Measurements from ENCODE around the gene SDCCAG8.

The SDCCAG8 gene

GRCh38 chr1:243288062-243288461, 32.2 kb downstream of the SDCCAG8 start:
- TF ChIP-seq CTCF (IDR thresholded peaks at IDR 0.05): no peak

- TF ChIP-seq CTCF (IDR thresholded peaks at IDR 0.05): no peak
Observed at GRCh38 chr1:243291292-243291691, 35.5 kb downstream of the SDCCAG8 start.

- TF ChIP-seq CTCF (IDR thresholded peaks at IDR 0.05): no peak
Observed at GRCh38 chr1:243292117-243292516, 36.3 kb downstream of the SDCCAG8 start.

DNA sequence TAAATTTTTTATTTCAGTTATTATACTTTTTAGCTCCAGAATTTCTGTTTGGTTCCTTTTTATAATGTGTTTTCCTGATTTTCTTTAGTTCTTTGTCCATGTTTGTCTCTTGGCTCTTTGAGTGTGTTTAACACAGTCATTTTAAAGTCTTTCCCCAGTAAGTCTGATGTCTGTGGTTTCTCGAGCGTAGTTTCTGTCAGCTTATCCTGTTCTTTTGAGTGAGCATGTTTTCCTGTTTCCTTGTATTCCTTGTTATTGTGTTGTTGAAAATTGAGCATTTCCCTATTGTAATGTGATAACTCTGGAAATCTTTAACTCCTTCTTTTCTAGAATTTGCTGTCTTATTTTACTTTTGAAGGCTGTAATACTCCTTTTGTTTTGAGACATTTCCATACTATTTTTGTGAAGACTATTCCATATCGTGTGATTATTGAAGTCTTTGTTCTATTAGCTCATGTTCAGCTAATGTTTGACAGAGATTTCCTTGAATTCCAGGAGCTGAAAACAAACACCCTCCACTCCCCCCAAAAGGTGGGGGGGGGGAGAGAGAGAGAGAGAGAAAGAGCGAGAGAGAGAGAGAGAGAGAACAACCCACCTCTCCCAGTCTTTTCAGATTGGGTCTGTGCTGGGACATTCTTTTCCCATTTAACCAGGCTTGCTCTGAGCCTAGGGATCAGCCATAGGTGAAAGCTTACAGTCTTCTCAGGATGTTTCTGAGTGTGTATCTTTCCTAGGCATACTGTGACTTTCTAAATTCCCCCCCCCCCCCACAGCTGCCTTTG, 38.3 kb downstream of the SDCCAG8 start:
- TF ChIP-seq CTCF (IDR thresholded peaks at IDR 0.05): no peak

DNA sequence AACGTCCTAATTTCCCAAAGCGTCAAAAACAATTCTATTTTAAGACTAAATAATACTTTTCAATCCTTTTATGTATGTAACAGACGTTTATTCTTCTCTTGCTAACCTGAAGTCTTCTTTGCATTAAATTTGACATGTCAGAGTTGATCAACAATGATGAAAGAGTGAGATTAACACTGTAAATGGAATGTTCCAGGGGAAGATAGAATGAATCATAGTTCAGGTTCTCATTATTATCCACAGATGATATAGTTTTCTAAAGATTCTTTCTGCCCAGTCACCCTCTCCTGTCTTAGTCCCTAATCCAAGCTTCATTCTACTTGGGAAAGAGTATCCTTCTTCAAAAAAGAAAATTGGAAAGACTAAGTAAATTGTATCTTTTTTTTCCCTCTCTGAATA, 38.9 kb downstream of the SDCCAG8 start:
- TF ChIP-seq CTCF (IDR thresholded peaks at IDR 0.05): no peak

DNA sequence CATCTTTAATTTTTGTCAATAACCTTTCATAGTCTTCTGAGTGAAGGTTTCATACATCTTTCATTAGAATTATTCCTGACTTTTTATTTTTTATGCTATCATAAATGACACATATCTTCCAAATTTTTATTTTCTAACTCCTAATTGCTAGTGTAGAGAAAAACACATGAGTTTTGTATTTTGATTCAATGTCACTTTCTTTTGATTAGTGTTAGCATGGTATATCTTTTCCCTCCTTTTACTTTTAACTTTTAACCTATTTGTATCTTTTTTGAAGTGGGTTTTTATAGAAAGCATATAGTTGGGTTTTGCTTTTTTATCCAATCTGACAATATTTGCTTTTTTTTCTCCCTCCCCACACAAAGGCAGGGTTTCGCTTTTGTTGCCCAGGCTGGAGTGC, 43.2 kb downstream of the SDCCAG8 start:
- no peak for TF ChIP-seq CTCF (IDR thresholded peaks at IDR 0.05)

GRCh38 chr1:243301059-243301458, 45.2 kb downstream of the SDCCAG8 start:
- TF ChIP-seq CTCF (IDR thresholded peaks at IDR 0.05): no peak

DNA sequence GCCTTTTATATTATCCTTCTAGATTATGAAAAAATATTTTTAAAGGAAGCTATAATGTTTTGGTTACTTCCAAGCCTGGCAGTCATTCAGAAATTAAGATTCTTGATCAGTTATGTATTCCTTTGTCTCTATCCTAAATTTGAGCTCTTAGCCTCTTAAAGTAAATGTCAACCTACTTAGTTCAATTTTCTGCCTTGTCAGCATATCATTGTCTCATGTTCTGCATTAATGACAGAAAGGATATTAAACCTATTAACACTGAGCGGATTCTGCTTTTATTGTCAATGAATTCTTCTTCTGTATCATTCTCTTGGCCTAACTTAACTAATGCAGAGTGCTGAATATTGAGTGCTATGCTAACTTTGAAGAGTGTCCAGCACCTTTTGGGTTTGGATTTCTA, 56.0 kb downstream of the SDCCAG8 start:
- no peak for TF ChIP-seq CTCF (IDR thresholded peaks at IDR 0.05)
